SK-N-MC (cell line): ENCODE results near the gene MAGI2.

Experiments
- EZH2 ChIP-seq: fragments of 200-600 bp; sonication (generic); IDR thresholded peaks from one replicate; pipeline ENCODE4 v1.6.1; 2017; ENCODE audit warnings: antibody characterized with exemption
- POLR2AphosphoS5 ChIP-seq: IDR thresholded peaks from 2 replicates; pipeline ENCODE4 v1.6.1; 2012; ENCODE audit warnings: mild to moderate bottlenecking, low read depth, low read length, borderline replicate concordance

DNA sequence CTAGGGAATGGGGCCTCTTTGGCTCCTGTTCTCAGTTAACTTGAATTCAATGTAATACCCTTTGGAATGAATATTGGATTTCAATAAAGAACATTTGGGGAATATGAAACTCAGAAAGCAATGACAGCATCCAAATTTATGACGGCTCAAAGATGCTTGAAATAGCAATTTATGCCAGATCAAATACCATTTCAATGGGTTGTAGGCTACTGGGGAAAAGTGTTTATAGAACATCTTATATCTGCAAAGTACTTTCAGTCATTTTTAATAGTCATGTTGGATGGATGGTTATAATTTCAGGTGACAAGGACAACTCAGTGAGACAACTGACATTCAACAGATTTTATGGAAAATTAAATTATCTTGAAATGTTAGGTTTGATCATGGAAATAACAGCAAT is 882.2 kb downstream of the MAGI2 start:
- TF ChIP-seq EZH2 (no peak), POLR2AphosphoS5 (no peak)
